HG03097 (cell line): ENCODE measurements around the gene CXCL11.
"Not testable (repeated sequence)": the region's sequence is repeated elsewhere in the genome, so short reads cannot be mapped to it uniquely, and the experiment has no call there.

Experiments
- ATAC-seq: cut with Tn5 transposase; IDR thresholded peaks from one replicate; pipeline ENCODE4 v1.9.1; 2021; ENCODE audit not compliant: unreplicated experiment, low FRiP score

Gene CXCL11

DNA sequence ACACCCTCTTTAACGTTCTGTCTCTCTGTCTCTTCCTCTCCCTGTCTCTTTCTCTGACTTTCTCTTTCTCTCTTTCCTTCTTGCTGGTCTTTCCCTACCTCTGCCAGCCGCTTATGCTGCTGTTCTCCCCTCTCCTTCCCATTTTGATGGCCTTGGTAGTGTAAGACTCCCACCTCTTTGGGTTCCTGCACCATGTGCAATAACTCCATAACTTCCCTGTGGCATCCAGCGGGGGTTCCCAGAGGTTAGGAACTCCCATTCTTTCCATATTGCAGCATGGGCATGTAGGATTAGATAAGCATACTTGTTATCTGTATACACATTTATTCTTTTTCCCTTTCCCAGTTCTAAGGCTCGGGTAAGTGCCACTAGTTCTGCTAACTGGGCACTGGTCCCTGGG, 8.8 kb upstream of the CXCL11 start:
- not testable (repeated sequence) for ATAC-seq

DNA sequence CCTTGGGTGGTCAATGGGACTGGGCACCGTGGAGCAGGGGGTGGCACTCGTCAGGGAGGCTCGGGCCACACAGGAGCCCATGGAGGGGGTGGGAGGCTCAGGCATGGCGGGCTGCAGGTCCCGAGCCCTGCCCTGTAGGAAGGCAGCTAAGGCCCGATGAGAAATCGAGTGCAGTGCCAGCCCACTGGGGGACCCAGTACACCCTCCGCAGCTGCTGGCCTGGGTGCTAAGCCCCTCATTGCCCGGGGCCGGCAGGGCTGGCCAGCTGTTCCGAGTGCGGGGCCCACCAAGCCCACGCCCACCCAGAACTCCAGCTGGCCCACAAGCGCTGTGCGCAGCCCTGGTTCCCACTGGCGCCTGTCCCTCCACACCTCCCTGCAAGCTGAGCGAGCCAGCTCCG, 7.4 kb upstream of the CXCL11 start:
- ATAC-seq = not testable (repeated sequence)

DNA sequence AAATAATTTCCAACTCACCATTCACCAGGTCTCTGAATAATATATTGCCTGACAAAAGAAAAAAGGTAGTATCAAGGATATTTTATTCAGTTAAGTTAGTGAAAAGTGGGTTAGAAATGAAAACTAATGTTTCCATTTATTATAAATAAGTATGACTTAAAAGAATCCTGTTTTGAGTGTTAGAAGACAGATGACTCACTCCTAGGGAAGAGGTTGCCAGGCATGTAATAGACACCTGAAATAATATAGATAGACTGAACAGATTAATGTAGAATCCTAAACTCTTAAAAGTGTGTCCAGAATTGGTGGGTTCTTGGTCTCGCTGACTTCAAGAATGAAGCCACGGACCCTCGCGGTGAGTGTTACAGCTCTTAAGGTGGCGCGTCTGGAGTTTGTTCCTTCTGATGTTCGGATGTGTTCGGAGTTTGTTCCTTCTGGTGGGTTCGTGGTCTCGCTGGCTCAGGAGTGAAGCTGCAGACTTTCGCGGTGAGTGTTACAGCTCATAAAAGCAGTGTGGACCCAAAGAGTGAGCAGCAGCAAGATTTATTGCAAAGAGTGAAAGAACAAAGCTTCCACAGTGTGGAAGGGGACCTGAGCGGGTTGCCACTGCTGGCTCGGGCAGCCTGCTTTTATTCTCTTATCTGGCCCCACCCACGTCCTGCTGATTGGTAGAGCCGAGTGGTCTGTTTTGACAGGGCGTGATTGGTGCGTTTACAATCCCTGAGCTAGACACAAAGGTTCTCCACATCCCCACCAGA, 6.5 kb upstream of the CXCL11 start:
- ATAC-seq = not testable (repeated sequence)

DNA sequence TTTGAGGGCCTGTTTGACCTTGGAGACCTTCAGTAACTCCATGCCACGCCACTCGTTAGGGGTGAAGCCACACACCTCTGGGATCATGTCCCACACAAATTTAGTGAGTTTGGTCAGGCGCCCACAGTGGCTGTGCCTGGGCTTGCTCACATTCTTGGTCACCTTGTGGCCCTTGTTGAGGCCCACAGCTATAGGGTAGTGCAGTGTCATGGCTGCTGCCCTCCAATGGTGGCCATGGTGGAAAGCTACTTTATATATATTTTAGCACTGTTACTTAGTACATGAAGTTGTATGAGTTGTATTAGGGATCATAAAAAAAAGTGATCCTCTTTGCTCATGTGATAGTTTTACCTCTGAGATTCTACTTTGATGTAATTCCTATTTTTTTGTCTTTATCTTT, 985 bp upstream of the CXCL11 start:
- ATAC-seq = no peak

DNA sequence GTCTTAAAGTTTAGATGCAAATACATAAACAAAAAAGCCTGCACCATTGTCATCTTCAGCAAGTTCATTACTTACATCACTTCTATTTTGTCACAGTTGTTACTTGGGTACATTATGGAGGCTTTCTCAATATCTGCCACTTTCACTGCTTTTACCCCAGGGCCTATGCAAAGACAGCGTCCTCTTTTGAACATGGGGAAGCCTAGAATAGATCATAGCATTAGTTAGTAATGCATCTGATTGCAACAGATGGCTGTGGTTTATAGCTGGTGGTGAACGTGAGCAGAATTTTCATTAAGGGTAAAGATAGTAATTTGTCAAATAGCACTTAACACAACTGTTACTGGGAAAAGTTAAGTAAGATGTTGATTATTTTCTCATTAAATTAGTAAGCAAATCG, 729 bp downstream of the CXCL11 start:
- ATAC-seq = no peak

DNA sequence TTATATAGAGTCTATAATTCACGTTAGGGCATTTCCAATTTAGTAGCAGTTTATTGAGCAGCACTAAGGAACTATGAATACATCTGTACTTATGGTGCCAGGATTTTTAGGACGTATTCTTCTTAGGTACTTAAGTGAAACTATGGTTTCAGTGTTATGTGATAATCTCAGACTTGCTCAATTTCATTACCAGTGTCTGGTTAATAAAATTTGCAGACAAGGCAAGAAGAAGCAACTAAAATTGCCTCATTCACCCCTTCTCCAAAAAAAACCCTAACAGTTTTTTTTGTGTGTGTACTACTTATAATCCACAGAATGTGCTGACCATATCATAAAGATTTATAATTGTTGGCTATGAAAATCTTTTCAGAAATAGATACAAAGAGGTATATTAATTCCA, 6.6 kb downstream of the CXCL11 start:
- no peak for ATAC-seq

DNA sequence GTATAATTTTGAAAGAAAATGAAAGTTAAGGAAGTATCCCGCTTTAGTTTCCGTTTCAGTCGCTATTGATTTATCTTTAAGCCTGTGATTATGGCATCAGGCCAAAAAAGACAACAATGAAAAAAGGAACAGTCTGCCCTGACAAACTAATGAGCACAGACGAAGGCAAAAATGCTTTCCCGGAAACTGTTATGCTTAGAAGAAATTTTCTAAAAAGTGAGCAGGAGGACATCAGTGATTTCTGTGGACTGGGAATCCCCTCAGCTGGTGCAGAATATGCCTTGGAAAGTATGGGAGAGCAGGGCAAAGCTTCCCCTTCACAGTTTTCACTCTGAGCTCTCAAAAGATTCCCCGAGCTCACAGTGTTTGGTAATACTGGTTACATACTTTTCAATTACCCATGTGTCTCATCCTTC, 7.5 kb downstream of the CXCL11 start:
- ATAC-seq = no peak

DNA sequence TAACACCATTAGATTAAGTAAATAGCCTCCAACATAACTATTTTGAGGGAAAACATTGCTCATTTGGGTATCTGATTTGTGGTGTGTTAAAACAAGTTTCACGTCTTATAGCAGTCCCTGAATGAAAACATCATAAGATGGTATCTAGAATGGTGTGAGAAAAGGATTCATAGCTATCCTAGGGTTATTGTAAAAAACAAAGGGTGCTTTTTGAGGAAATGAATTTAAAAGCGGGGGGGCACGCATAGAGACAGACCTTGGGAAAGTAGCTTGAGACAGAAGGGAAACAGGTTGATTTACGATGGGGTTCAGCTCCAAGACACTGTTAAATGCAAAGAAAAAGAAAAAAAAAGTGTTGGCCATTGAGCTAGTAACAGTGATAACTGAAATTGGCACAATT, 11.8 kb downstream of the CXCL11 start:
- ATAC-seq = no peak

DNA sequence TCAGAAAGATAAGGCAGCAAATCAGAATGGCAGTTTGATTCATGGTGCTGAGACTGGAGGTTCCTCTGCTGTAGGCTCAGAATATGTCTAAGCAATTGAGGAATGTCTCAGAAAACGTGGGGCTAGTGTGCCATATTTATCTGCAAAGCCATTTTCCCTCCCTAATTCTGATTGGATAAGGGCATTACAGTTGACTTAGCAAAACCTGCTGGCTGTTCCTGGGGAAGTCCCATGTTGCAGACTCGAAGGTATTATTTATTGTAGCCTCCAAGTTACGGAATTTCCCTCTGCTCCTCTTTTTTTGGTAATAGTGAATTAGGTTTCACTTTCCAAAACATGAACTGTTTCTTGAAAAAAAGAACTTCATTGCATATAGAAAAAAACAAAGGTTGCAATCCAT, 12.5 kb downstream of the CXCL11 start, which contains the start of gene CXCL10:
Gene CXCL10, minus strand, starts transcription at position 109 of the 400 bp plus-strand sequence. Its CDS starts 66 bp downstream, at position 43.
- ATAC-seq = no peak

DNA sequence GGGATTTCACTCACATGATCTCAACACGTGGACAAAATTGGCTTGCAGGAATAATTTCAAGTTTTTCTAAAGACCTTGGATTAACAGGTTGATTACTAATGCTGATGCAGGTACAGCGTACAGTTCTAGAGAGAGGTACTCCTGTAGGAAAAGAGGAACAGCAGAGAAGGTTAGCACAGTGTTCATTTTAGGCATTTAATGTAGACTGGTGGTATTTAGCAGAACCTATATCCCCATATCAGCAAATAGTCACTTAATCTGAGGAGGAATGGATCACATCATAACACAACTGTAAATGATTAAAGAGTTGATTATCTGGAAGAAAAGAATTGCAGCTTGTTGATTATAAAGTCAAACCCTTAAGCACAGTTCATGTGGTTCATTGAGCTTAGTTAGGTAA, 13.2 kb downstream of the CXCL11 start:
- no peak for ATAC-seq

DNA sequence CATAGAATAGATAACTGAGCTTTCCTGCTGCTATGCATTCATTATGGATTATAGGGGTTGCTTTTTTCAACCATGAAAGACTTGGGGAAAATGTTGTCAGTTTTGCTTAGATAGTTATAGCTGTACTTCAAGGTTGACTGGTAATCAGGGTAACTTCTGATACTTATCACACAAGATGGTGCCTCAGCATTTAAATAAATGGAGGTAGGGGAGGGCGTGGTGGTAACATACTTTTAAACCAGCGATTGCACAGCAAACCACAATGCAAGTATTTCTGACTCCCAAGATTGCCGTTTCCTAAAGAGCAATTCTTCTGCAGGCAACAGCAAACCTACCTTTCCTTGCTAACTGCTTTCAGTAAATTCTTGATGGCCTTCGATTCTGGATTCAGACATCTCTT, 13.8 kb downstream of the CXCL11 start:
- ATAC-seq = no peak

DNA sequence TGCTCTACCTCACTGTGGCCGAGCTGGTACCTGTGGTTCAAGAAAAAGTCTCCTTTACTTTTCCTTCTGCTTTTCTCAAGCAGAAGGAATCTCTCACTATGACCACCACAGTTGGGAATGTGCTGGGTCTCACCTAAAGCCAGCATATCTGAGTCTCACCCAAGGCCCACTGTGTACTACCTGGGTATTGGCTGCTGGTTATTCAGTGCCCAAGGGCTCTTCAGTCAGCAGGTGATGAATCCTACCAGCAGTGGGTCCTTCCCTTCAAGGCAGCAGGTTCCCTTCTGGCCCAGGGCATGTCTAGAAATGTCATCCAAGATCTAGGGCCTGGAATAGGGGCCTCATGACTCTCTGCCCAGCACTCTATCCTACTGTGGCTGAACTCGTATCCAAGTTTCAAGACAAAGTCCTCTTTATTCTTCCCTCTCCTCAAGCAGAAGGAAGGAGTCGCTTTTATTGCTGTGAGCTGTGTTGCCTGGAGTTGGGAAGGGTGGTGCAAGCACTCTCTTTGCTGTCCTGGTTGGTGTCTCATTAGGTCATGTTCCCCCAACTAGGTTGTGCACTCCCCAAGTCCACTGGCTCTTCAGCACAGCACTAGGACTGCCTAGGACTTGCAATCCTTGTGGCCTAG, 18.7 kb downstream of the CXCL11 start:
- ATAC-seq = no peak

DNA sequence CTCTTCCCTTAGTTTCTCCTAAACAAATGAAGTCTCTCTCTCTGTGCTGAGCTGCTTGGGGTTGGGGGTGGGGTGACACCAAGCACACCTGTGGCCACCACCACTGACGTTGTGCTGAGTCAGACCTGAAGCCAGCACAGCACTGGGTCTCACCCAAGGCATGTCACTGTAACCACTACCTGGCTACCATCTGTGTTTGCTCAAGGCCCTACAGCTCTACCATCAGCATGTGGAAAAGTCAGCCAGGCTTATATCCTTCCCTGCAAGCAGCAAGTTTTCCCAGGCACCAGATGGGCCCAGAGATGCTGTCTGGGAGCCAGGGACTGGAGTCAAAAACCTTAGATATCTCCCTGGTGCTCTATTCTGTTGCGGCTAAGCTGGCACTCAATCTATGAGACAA, 19.5 kb downstream of the CXCL11 start:
- no peak for ATAC-seq

DNA sequence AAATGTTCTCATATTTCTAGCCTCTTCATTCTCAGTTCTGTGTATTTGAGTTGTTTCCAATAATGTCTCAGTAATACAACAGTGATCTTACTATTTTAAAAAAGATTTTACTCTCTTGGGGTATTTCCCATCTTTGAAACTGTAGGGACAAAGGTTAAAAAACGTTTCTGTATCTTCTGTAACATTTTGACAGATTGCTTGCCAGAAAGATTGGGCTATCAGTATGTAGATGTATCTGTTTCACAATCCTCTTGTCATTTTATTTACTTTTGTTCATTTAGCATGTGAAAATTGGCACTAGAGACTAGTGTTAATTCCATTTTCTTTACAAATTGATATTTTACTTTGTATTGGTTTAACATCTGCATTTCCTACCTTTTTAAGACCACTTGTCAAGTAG, 22.3 kb downstream of the CXCL11 start:
- ATAC-seq = no peak

DNA sequence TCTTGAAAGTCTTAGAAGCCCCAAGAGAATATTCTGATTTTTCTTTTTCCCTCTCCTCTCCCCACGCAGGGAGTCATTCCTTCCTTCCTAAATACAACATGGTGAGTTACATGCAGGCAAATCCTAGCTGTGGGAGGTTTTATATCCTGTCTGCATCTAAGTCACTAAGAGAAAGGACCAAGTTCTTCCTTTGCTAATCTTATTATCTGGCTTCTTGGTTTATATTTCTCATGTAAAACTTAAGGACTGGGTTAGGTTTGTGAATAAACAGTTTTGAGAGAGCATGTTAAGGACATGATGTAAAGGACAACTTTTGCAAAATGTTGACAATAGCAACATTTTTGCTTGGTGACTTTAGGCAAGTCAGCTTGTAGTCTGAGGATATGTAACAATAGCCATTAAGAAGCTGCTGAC, 23.5 kb downstream of the CXCL11 start:
- ATAC-seq = no peak

DNA sequence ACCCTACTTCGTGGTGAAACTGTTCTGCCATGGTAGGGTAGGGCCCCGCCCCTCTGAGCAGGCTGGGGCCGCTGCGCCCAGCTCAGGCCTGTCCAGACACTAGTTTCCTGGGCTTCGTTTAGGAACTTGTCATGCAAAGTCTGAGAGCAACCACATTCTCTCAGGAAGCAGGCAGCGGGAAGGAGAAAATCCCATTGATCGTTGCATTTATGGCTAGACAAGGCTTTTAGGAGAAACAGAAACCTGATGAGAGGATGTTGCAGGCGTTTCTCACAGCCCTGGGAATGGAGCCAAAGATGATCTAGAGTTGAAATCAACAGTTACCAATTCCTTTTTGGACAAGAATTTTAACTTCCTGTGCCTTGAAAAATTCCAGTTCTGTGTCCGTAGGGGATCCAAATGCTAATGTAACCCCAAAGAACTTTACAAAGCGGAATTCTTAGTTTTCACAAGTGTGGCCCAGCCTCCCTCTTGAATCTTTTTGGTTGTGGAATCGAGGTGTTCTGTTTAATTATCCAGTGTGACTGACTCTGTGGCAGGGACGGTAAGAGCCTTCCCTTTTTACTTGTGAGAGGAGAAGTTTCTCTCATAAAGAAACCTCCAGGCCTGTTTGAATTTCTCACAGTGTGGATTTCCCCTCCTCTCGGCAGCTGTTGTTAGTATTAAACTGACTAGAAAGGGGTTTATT, 24.0 kb downstream of the CXCL11 start:
- ATAC-seq = peak; percentile 52

DNA sequence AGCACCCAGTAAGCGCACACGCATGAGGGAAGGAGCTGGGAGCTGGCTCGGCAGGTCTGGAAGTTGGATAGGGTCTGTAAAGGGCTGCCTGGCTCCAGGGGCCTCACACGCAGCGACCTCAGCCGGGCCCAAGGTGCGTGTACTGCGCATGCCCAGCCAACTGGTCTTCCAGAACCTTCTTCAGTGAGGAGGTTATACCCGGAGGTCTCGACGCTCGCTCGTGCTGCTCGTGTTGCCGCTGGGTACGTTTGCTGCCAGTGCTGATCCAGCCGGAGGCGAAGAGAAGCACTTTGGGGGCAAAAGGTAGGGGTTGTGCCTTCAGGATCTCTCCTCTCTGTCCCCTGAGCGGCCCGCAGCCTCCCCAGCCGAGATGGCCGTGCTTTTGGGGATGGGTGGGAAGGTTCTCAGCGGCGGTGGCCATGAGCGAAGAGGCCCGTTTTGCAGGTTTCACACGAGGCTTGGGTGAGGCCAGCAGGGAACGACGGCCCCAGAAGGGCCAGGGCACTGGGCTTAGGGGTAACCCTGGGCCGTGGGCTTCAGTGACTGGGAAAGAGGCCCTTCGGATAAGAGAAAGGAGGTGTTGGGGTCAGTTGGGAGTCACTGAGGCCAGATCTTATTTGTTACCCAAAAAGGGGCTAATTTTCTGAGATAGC, 24.7 kb downstream of the CXCL11 start:
- no peak for ATAC-seq

DNA sequence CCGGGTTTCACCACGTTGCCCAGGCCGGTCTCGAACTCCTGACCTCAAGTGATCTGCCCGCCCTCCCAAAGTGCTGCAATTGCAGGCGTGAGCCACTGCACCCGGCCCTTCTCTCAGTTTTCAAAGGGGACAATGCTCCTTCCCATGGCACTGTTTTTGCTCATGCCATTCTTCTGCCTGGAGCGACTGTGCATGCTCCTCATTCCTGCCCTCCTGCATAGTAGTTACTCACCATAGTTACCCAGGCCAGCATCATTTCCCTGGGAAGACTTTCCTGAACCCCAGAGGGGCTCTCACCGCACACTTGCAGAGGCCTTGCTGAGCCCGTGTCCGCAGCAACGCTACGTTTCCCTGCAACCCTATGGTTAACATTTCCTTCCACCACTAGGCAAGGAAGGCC, 25.3 kb downstream of the CXCL11 start:
- ATAC-seq = no peak

DNA sequence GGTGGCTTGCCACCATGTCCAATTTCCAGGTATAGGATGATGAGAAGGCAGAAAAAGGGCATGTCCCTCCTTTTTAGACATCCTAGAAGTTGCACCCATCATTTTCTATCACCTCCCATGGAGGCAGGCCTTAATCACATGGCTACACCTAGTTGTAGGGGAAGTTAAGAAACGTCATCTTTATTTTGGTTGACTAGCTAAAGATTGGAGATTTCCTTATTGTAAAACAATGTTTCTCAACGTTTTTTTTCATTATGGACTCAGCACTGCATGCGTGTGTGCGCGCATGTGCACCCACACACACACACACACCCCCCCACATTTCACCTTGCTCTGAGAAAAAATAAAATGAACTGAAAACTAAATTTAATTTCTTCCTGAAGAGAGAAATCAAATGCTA, 26.6 kb downstream of the CXCL11 start:
- ATAC-seq = no peak

DNA sequence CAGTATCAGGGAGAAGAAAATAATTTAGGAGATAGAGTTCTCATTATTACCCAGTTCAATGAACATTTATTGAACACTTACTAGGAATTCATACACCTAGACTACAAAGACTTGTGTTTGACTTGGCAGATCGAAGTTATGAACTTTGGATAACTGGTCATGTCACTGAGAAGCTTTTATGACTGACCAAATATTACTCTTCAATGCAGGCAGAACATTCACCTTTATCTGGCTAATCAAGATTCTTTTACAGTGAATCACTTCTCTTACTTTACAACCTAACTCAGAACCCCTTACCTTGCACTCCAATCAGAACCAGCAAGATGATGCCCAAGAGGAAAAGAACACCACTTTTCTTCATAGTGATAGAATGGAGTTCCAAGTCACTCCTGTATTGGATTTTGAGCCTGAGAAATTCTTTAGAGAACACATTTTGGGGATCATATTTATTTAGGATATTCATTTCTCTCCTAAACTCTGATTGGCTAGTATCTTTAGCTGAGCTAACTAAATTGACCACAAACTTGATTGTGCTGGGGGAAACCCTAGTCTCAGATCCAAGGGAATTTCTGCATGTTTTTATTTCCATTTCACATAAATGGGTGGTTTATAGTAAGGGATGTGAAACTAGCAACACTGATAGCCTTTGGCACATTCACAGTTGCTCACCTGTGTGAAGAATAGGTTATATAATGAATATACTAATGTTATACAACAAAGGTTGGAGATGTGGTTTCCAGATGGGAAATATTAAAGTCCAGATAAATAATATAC, 28.6 kb downstream of the CXCL11 start, which contains the start of gene CXCL9:
Gene CXCL9, minus strand, starts transcription at position 421 of the 774 bp plus-strand sequence. Its CDS starts 60 bp downstream, at position 361.
- no peak for ATAC-seq
